B cell (primary cell): ENCODE data around the gene C3AR1. TPM values are rescaled to one million over a fixed set of nuclear protein-coding genes. Genes with fewer than 3 reads are reported as not detected.
"Not testable (repeated sequence)": the region's sequence is repeated elsewhere in the genome, so short reads cannot be mapped to it uniquely, and the experiment has no call there.

Experiments used
- ATAC-seq: fragments of 200-7000 bp; cut with Tn5 transposase; one replicate; pipeline ENCODE4 v1.10.0; 2021; ENCODE audit warnings: low read depth, mild to moderate bottlenecking, moderate number of reproducible peaks, moderate library complexity
- CTCF ChIA-PET: fragments of 350-600 bp; sonication (Branson Sonifier 250); formaldehyde crosslinking; loops from one replicate; lab custom pipeline; 2021; ENCODE audit warnings: antibody characterized with exemption, inconsistent platforms; lab: Charles Lee
- POLR2A ChIA-PET: fragments of 350-600 bp; sonication (Branson Sonifier 250); formaldehyde crosslinking; loops from one replicate; lab custom pipeline; 2021; ENCODE audit warnings: antibody characterized with exemption; lab: Charles Lee
- DNase-seq: peaks from one replicate; pipeline ENCODE4 v3.0.0; 2013
- H2AFZ ChIP-seq: 2 replicates; pipeline ENCODE4 v1.6.1; 2012; ENCODE audit warnings: mild to moderate bottlenecking, low read depth, low read length; ENCODE audit not compliant: insufficient read depth, poor library complexity, severe bottlenecking
- H3K27ac ChIP-seq, 2 donors: 1 replicate in 1 of 2; 2 replicates in 1 of 2; pipeline ENCODE4 v1.5.1; 2012 to 2013; ENCODE audit warnings: low read length in 2 of 2, mild to moderate bottlenecking in 2 of 2, moderate library complexity in 1 of 2
- H3K27me3 ChIP-seq, 4 experiments: fragments of 200-600 bp in 1 of 4; sonication (generic) in 1 of 4; replicated peaks in 1 of 4; 1 replicate in 2 of 4; 2 replicates in 2 of 4; pipeline versions ENCODE4 v1.6.1 to v1.7.0; 2013 to 2016; ENCODE audit warnings: low read length in 3 of 4, mild to moderate bottlenecking in 2 of 4, mixed read lengths in 1 of 4, moderate library complexity in 1 of 4; ENCODE audit not compliant: insufficient read depth in 4 of 4, control insufficient read depth in 3 of 4; ENCODE audit errors: control extremely low read depth in 1 of 4
- H3K36me3 ChIP-seq, 2 experiments: replicated peaks in 1 of 2; 1 replicate in 1 of 2; 2 replicates in 1 of 2; pipeline versions ENCODE4 v1.6.1 to v1.7.1; 2013; ENCODE audit warnings: low read length in 1 of 2; ENCODE audit not compliant: insufficient read depth in 2 of 2, control insufficient read depth in 1 of 2; ENCODE audit errors: control extremely low read depth in 1 of 2, extremely low read depth in 1 of 2
- H3K4me1 ChIP-seq, 2 donors: fragments of 200-600 bp in 1 of 2; sonication (generic) in 1 of 2; 1 replicate in 1 of 2; 2 replicates in 1 of 2; pipeline versions ENCODE4 v1.5.1 to v1.6.1; 2013 to 2017; ENCODE audit warnings: low read length in 2 of 2; ENCODE audit not compliant: control insufficient read depth in 2 of 2, insufficient read depth in 2 of 2
- H3K4me2 ChIP-seq: replicated peaks from 2 replicates; pipeline ENCODE3; 2012; ENCODE audit warnings: mild to moderate bottlenecking, low read depth, low read length; ENCODE audit not compliant: poor library complexity, severe bottlenecking
- H3K4me3 ChIP-seq, 5 experiments: fragments of 200-600 bp in 1 of 5; sonication (generic) in 1 of 5; 1 replicate in 3 of 5; 2 replicates in 2 of 5; pipeline versions ENCODE4 v1.5.1 to v1.7.0; 2011 to 2016; ENCODE audit warnings: low read length in 4 of 5, mild to moderate bottlenecking in 4 of 5, low read depth in 2 of 5, control low read depth in 1 of 5, moderate library complexity in 1 of 5; ENCODE audit not compliant: insufficient read depth in 1 of 5; ENCODE audit errors: control extremely low read depth in 1 of 5, extremely low read depth in 1 of 5
- H3K79me2 ChIP-seq: fragments of 200-600 bp; sonication (generic); one replicate; pipeline ENCODE4 v1.6.0; 2016; ENCODE audit warnings: low read length; ENCODE audit not compliant: control insufficient read depth, insufficient read depth
- H3K9ac ChIP-seq: fragments of 200-600 bp; sonication (generic); 2 replicates; pipeline ENCODE4 v1.6.1; 2017; ENCODE audit warnings: mild to moderate bottlenecking, low read length, moderate library complexity
- H3K9me3 ChIP-seq, 3 donors: one replicate each; pipeline versions ENCODE4 v1.6.1 to v1.7.1; 2013; ENCODE audit warnings: low read length in 2 of 3; ENCODE audit not compliant: control insufficient read depth in 2 of 3, insufficient read depth in 1 of 3; ENCODE audit errors: control extremely low read depth in 1 of 3
- H4K20me1 ChIP-seq: 2 replicates; pipeline ENCODE4 v1.6.0; 2012; ENCODE audit warnings: mild to moderate bottlenecking, low read length; ENCODE audit not compliant: insufficient read depth, control insufficient read depth, poor library complexity, severe bottlenecking
- H3K27ac Mint-ChIP-seq: one replicate; pipeline ENCODE4 v1.8.0; 2021; ENCODE audit warnings: mixed read lengths
- H3K27me3 Mint-ChIP-seq: one replicate; pipeline ENCODE4 v1.8.0; 2021; ENCODE audit warnings: mixed read lengths
- H3K4me1 Mint-ChIP-seq: one replicate; pipeline ENCODE4 v1.8.0; 2021; ENCODE audit warnings: mixed read lengths
- H3K4me3 Mint-ChIP-seq: one replicate; pipeline ENCODE4 v1.8.0; 2021; ENCODE audit warnings: mixed read lengths
- H3K9me3 Mint-ChIP-seq: one replicate; pipeline ENCODE4 v1.8.0; 2022; ENCODE audit warnings: mixed read lengths; ENCODE audit not compliant: insufficient read depth
- CTCF ChIP-seq: fragments of 200-600 bp; IDR thresholded peaks from one replicate; pipeline ENCODE4 v1.8.0; 2022; ENCODE audit warnings: antibody characterized with exemption, mild to moderate bottlenecking
- EZH2 ChIP-seq: IDR thresholded peaks from 2 replicates; pipeline ENCODE4 v1.6.1; 2012; ENCODE audit warnings: borderline replicate concordance, low read depth, mild to moderate bottlenecking, moderate library complexity, low read length; ENCODE audit not compliant: insufficient read depth, poor library complexity, severe bottlenecking
- WGBS: methylation state at CpG from one replicate; pipeline ENCODE4 v1.1.5; 2013; ENCODE audit warnings: missing lambda C conversion rate; ENCODE audit not compliant: insufficient coverage; 5-methylcytosine and 5-hydroxymethylcytosine counted together
- intact Hi-C: fragments of 100-400 bp; cut with micrococcal nuclease; formaldehyde crosslinking; loops from one replicate; pipeline ENCODE4 v1.10.0; 2022
- polyA plus RNA-seq: library from polyadenylated mRNA; depleted of rRNA; stranded (reverse); fragments of >200 nt; gene quantifications from 2 replicates; pipeline ENCODE4 v1.2.3, GENCODE V29; 2012
- total RNA-seq, 2 donors: library from RNA; stranded (reverse); fragments of 120-200 nt in 1 of 2; gene quantifications; 1 replicate in 1 of 2; 2 replicates in 1 of 2; pipeline versions ENCODE4 v1.2.3 to v1.2.4, GENCODE V29; 2013 to 2022

Gene C3AR1
- total and polyA plus RNA-seq, 2 donors (not counting 1 experiment from before 2014, with no cell fraction given), result 0.13 to 0.64 TPM

DNA sequence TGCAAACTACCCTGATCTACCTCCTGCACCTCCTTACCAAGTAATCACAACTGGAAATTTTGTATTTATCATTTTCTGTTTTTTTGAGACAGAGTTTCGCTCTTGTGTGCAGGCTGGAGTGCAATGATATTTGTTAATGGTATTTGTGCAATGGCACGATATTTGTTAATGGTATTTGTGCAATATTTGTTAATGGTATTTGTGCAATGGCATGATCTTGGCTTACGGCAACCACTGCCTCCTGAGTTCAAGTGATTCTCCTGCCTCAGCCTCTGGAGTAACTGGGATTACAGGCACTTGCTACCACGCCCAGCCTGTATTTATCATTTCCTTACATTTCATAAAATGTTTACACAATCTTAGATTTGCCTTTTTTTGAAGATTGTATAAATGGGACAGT, 10.2 kb upstream of the C3AR1 start:
- CTCF ChIA-PET, result interaction anchor here (1.8 to 1.9 kb wide), 2 partner anchors 31 to 141 kb away, joined by 7 to 9 read pairs; partner anchors contain the start of gene SLC2A3
- intact Hi-C loops, result no loop called here
- DNase-seq (no peak), ATAC-seq (no peak)
- WGBS, result 100% methylated on average over 1 of the region's 4 CpGs
- TF ChIP-seq CTCF (no peak), EZH2 (no peak)
- Mint-ChIP-seq H3K27ac (no peak overlapping the region), H3K27me3 (no peaks in the 10 kb centered on the region), H3K9me3 (no peaks in the 10 kb centered on the region), H3K4me3 (no peak overlapping the region), H3K4me1 (peaks cover 22% of the 10 kb centered on the region)
- peaks cover 32% of the 10 kb centered on the region for H3K79me2 ChIP-seq
- H3K4me3 ChIP-seq, result no peak overlapping the region
- H2AFZ ChIP-seq, result no peak overlapping the region
- peaks cover 12 to 16% of the 10 kb centered on the region in 2 donors for H3K4me1 ChIP-seq
- POLR2A ChIA-PET, result no interaction called here
- H3K27ac ChIP-seq, result no peak overlapping the region
- no peaks in the 10 kb centered on the region for H3K36me3 ChIP-seq
- H3K9ac ChIP-seq, result no peak overlapping the region
- no peaks in the 10 kb centered on the region for H3K9me3 ChIP-seq
- H3K27me3 ChIP-seq, result no peaks in the 10 kb centered on the region
- H4K20me1 ChIP-seq, result no peaks in the 10 kb centered on the region
- no peak overlapping the region for H3K4me2 ChIP-seq

GRCh38 chr12:8075935-8076334, 9.8 kb upstream of the C3AR1 start:
- CTCF ChIA-PET, result interaction anchor here (1.8 kb wide), 1 partner anchor 31 kb away, joined by 9 read pairs; no protein-coding TSS in a partner anchor
- no CpG with 5 or more reads among the region's 6 CpGs for WGBS
- Mint-ChIP-seq H3K4me1 (peaks cover 18% of the 10 kb centered on the region), H3K27ac (no peak overlapping the region), H3K9me3 (no peaks in the 10 kb centered on the region), H3K4me3 (no peak overlapping the region), H3K27me3 (no peaks in the 10 kb centered on the region)
- POLR2A ChIA-PET, result no interaction called here
- Histone ChIP-seq H3K36me3 (no peaks in the 10 kb centered on the region), H3K9me3 (no peaks in the 10 kb centered on the region), H3K4me1 (peaks cover 8 to 12% of the 10 kb centered on the region in 2 donors), H3K4me2 (no peak overlapping the region), H3K27me3 (no peaks in the 10 kb centered on the region), H3K79me2 (peaks cover 27% of the 10 kb centered on the region), H4K20me1 (no peaks in the 10 kb centered on the region), H3K9ac (no peak overlapping the region), H2AFZ (no peak overlapping the region), H3K27ac (no peak overlapping the region), H3K4me3 (no peak overlapping the region)
- TF ChIP-seq EZH2, result no peak
- no peak for TF ChIP-seq CTCF
- DNase-seq (no peak), ATAC-seq (no peak)
- intact Hi-C loops, result no loop called here

- H2AFZ ChIP-seq, H3K27me3 Mint-ChIP-seq, H3K9me3 Mint-ChIP-seq, H3K4me2 ChIP-seq, H3K9me3 ChIP-seq, H3K4me3 ChIP-seq, H3K27ac Mint-ChIP-seq, intact Hi-C loops, H3K36me3 ChIP-seq, H3K27ac ChIP-seq, DNase-seq, H3K4me1 ChIP-seq, H3K4me3 Mint-ChIP-seq, H3K79me2 ChIP-seq, H3K9ac ChIP-seq, H3K4me1 Mint-ChIP-seq, ATAC-seq, H4K20me1 ChIP-seq, H3K27me3 ChIP-seq, POLR2A ChIA-PET: not testable (repeated sequence)
- CTCF ChIA-PET, result interaction anchor here (0.8 kb wide), 1 partner anchor 209 kb away, joined by 3 read pairs; no protein-coding TSS in a partner anchor
- WGBS, result no CpG with 5 or more reads among the region's 3 CpGs
Observed at GRCh38 chr12:8071820-8072219, 5.7 kb upstream of the C3AR1 start.
